Measurements from ENCODE around the gene CRYBG3. TPM values are rescaled to one million over a fixed set of nuclear protein-coding genes. Genes with fewer than 3 reads are reported as not detected.

CRYBG3 gene
- total RNA-seq, 1 donor from 2014 or later: 6.5 TPM

DNA sequence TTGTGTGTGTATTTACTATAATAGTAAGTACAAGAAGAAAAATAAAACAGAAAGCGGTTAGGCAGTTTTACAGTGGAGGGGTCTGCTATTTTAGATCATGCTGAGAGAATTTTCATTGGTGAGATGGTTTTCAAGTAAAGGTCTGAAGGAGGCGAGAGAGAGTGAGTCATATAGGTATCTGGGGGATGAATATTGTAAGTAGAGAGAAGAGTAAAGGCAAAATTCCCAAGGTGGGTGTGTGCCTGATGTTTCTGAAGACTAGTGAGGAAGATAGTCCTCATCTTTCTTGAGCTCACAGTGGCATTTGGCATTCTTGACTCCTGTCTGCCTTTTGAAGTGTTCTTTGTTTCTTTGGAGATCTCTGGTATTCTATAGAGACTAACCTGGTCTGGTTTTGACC, 38.6 kb downstream of the CRYBG3 start:
- H3K4me3 Mint-ChIP-seq: no peak overlapping the region
- H3K27me3 Mint-ChIP-seq (ENCODE audit: low read depth): no peaks in the 10 kb centered on the region
- peaks cover 2% of the 10 kb centered on the region for H3K9me3 Mint-ChIP-seq
- TF ChIP-seq, protein P1, sequence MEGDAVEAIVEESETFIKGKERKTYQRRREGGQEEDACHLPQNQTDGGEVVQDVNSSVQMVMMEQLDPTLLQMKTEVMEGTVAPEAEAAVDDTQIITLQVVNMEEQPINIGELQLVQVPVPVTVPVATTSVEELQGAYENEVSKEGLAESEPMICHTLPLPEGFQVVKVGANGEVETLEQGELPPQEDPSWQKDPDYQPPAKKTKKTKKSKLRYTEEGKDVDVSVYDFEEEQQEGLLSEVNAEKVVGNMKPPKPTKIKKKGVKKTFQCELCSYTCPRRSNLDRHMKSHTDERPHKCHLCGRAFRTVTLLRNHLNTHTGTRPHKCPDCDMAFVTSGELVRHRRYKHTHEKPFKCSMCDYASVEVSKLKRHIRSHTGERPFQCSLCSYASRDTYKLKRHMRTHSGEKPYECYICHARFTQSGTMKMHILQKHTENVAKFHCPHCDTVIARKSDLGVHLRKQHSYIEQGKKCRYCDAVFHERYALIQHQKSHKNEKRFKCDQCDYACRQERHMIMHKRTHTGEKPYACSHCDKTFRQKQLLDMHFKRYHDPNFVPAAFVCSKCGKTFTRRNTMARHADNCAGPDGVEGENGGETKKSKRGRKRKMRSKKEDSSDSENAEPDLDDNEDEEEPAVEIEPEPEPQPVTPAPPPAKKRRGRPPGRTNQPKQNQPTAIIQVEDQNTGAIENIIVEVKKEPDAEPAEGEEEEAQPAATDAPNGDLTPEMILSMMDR (conservative IDR thresholded peaks at IDR 0.05): no peak
- H3K36me3 Mint-ChIP-seq (ENCODE audit: low read depth): peaks cover 13% of the 10 kb centered on the region
- H3K4me1 Mint-ChIP-seq: peaks cover 4% of the 10 kb centered on the region
- DNase-seq (ENCODE audit: low read depth, low spot score): no peak
- no peak overlapping the region for H3K27ac Mint-ChIP-seq (ENCODE audit: unreplicated experiment)

DNA sequence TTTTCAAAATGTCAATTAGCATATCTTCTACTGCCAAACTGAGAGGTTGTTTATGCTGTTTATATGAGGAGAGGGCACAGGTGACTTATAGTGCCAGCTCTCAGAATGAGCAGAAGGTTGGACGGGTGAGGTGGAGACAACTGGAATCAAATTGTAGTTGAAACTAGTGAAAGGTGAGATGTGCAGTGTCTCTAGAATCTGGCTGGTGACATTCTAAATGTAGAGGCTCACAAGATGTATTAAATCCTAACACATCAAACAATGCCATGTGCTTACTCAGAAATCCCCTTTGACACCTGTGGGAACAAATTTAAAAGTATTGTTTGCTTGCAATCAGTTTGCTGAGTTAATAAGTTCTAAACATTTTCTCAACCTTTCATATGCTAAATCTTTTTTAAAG, 40.8 kb downstream of the CRYBG3 start:
- peaks cover 3% of the 10 kb centered on the region for H3K36me3 Mint-ChIP-seq (ENCODE audit: low read depth)
- H3K27ac Mint-ChIP-seq (ENCODE audit: unreplicated experiment): no peak overlapping the region
- H3K4me1 Mint-ChIP-seq: peaks cover under 1% of the 10 kb centered on the region
- H3K9me3 Mint-ChIP-seq: no peaks in the 10 kb centered on the region
- DNase-seq (ENCODE audit: low read depth, low spot score): no peak
- no peaks in the 10 kb centered on the region for H3K27me3 Mint-ChIP-seq (ENCODE audit: low read depth)
- no peak overlapping the region for H3K4me3 Mint-ChIP-seq
- TF ChIP-seq, protein P1 (conservative IDR thresholded peaks at IDR 0.05): no peak

DNA sequence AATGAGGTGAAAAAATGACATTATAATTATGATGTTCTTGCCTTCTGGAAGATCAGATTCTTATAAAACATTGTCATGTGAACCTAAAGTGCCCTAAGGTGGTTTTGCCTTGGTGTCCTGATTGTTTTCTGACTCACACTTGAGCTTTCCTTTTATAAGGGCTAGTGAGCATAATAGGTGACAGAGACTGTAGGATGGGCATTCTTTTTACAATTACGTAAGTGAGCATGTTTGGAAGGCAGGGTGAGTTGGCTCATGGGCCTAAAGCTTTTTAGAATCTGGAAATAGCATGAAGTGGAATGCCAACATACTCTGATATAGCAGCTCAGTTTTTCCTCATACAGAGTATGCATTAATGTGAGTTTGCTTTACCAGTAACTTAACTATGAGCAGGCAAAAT, 41.2 kb downstream of the CRYBG3 start:
- Mint-ChIP-seq H3K27ac (ENCODE audit: unreplicated experiment) (no peak overlapping the region), H3K4me3 (no peak overlapping the region), H3K27me3 (ENCODE audit: low read depth) (no peaks in the 10 kb centered on the region), H3K36me3 (ENCODE audit: low read depth) (no peaks in the 10 kb centered on the region), H3K9me3 (no peaks in the 10 kb centered on the region), H3K4me1 (no peaks in the 10 kb centered on the region)
- TF ChIP-seq, protein P1 (conservative IDR thresholded peaks at IDR 0.05): no peak
- no peak for DNase-seq (ENCODE audit: low read depth, low spot score)

DNA sequence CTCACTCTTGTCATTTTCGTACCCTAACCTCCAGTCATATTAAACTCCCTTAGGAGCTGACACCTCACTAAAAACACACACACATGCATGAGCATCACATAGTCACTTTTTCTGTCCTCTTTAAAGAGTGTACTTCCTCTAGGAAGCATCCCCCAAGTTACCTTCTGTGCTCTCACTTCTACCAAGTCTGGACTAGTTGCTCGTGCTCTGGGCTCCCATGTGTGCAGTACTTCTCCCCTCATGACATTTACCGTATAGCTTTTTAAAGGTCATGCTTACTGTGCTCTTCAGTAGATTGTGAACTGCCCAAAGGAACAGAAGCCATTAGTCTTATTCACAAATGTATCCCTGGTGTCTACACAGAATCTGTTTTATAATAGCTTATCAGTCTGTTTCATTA, 42.0 kb downstream of the CRYBG3 start:
- Mint-ChIP-seq H3K27me3 (ENCODE audit: low read depth) (no peaks in the 10 kb centered on the region), H3K4me1 (no peaks in the 10 kb centered on the region), H3K36me3 (ENCODE audit: low read depth) (no peaks in the 10 kb centered on the region), H3K4me3 (no peak overlapping the region), H3K27ac (ENCODE audit: unreplicated experiment) (no peak overlapping the region), H3K9me3 (no peaks in the 10 kb centered on the region)
- DNase-seq (ENCODE audit: low read depth, low spot score): no peak
- TF ChIP-seq, protein P1 (conservative IDR thresholded peaks at IDR 0.05): no peak

DNA sequence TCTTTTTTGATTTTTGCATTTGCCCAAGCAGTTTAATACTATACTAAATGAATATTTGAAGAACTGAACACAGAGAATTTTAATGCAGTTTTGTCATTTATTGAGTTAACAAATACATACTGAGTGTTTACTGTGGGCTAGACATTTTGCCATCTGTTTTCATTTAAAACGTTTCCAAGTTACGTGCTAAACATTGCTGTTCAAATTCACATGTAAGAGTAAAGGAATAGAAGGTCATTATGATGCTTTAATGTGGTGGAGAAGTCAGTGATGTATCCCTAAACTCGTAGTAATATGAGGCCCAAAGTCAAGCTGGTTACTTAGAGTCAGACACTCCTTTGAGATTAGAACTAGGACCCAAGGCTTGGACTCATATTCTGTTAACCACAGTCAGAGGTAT, 49.4 kb downstream of the CRYBG3 start:
- no peak for DNase-seq (ENCODE audit: low read depth, low spot score)
- H3K4me3 Mint-ChIP-seq: no peak overlapping the region
- H3K4me1 Mint-ChIP-seq: no peaks in the 10 kb centered on the region
- no peaks in the 10 kb centered on the region for H3K27me3 Mint-ChIP-seq (ENCODE audit: low read depth)
- H3K27ac Mint-ChIP-seq (ENCODE audit: unreplicated experiment): no peak overlapping the region
- peaks cover 14% of the 10 kb centered on the region for H3K36me3 Mint-ChIP-seq (ENCODE audit: low read depth)
- H3K9me3 Mint-ChIP-seq: no peaks in the 10 kb centered on the region
- TF ChIP-seq, protein P1 (conservative IDR thresholded peaks at IDR 0.05): no peak
